Fibroblast of lung (primary cell): ENCODE results near the gene ATXN1. TPM values are rescaled to one million over a fixed set of nuclear protein-coding genes. Genes with fewer than 3 reads are reported as not detected.
"Not testable (repeated sequence)": the region's sequence is repeated elsewhere in the genome, so short reads cannot be mapped to it uniquely, and the experiment has no call there.

Experiments
- DNase-seq, 2 donors: peaks; one replicate each; pipeline versions ENCODE4 v3.0.0 to v3.0.0-alpha.2; 2010; ENCODE audit warnings: low read depth in 2 of 2
- H2AFZ ChIP-seq: 2 replicates; pipeline ENCODE4 v1.5.1; 2012; ENCODE audit warnings: low read length, control low read depth, inconsistent platforms
- H3K27ac ChIP-seq: 2 replicates; pipeline ENCODE4 v1.5.1; 2011; ENCODE audit warnings: low read length, control low read depth; ENCODE audit not compliant: insufficient read depth
- H3K27me3 ChIP-seq: 2 replicates; pipeline ENCODE4 v1.5.1; 2011; ENCODE audit warnings: mild to moderate bottlenecking, low read length; ENCODE audit not compliant: control insufficient read depth, insufficient read depth
- H3K36me3 ChIP-seq: 2 replicates; pipeline ENCODE4 v1.5.1; 2011; ENCODE audit warnings: low read length; ENCODE audit not compliant: control insufficient read depth, insufficient read depth
- H3K4me1 ChIP-seq: 2 replicates; pipeline ENCODE4 v1.5.1; 2011; ENCODE audit warnings: low read length; ENCODE audit not compliant: control insufficient read depth, insufficient read depth; ENCODE audit errors: extremely low read depth
- H3K4me2 ChIP-seq: 2 replicates; pipeline ENCODE4 v1.5.1; 2011; ENCODE audit warnings: low read length, control low read depth; ENCODE audit not compliant: insufficient read depth; ENCODE audit errors: extremely low read depth
- H3K4me3 ChIP-seq, 4 experiments: fragments of 200-600 bp in 1 of 4; sonication (generic) in 1 of 4; replicated peaks in 1 of 4; 2 replicates each; pipeline ENCODE4 v1.5.1; 2011 to 2016; ENCODE audit warnings: low read length in 4 of 4, low read depth in 3 of 4, mild to moderate bottlenecking in 3 of 4, control low read depth in 2 of 4, inconsistent platforms in 1 of 4, mixed read lengths in 1 of 4; ENCODE audit not compliant: insufficient read depth in 1 of 4; ENCODE audit errors: control extremely low read depth in 1 of 4
- H3K79me2 ChIP-seq: 2 replicates; pipeline ENCODE4 v1.5.1; 2012; ENCODE audit warnings: mild to moderate bottlenecking, low read length, inconsistent platforms; ENCODE audit not compliant: control insufficient read depth, insufficient read depth
- H3K9ac ChIP-seq: 2 replicates; pipeline ENCODE4 v1.5.1; 2011; ENCODE audit warnings: mild to moderate bottlenecking, low read length, control low read depth; ENCODE audit not compliant: insufficient read depth
- H3K9me3 ChIP-seq: 2 replicates; pipeline ENCODE4 v1.5.1; 2012; ENCODE audit warnings: low read depth, low read length; ENCODE audit not compliant: control insufficient read depth, insufficient read depth
- H4K20me1 ChIP-seq: 2 replicates; pipeline ENCODE4 v1.5.1; 2011; ENCODE audit warnings: low read length; ENCODE audit not compliant: control insufficient read depth, insufficient read depth; ENCODE audit errors: extremely low read depth
- CTCF ChIP-seq, 2 donors: IDR thresholded peaks in 1 of 2; conservative IDR thresholded peaks in 1 of 2; 1 replicate in 1 of 2; 2 replicates in 1 of 2; pipeline ENCODE4 v1.5.1; 2011 to 2012; ENCODE audit warnings: low read length in 2 of 2, control low read depth in 1 of 2, inconsistent platforms in 1 of 2, low read depth in 1 of 2, mild to moderate bottlenecking in 1 of 2
- EZH2 ChIP-seq: IDR thresholded peaks from 2 replicates; pipeline ENCODE4 v1.5.1; 2012; ENCODE audit warnings: low read length, control low read depth, mild to moderate bottlenecking; ENCODE audit errors: missing control alignments
- polyA plus RNA-seq, 2 donors: library from polyadenylated mRNA; depleted of rRNA in 1 of 2; stranded (reverse) in 1 of 2; unstranded in 1 of 2; fragments of >200 nt; gene quantifications; 2 replicates each; pipeline ENCODE4 v1.2.1, GENCODE V29; 2011 to 2012; ENCODE audit warnings: missing spikeins in 1 of 2
- total RNA-seq: library from RNA; depleted of rRNA; stranded (reverse); fragments of >200 nt; gene quantifications from 2 replicates; pipeline ENCODE4 v1.2.1, GENCODE V29; 2014

ATXN1 gene
- total and polyA plus RNA-seq, 2 donors (not counting 1 experiment from before 2014, with no cell fraction given) = 15.8 to 40.5 TPM

- Histone ChIP-seq H3K4me1 (peaks cover 3% of the 10 kb centered on the region), H3K4me2 (no peak overlapping the region), H4K20me1 (no peaks in the 10 kb centered on the region), H3K79me2 (no peaks in the 10 kb centered on the region), H3K4me3 (no peak overlapping the region), H3K36me3 (no peaks in the 10 kb centered on the region), H3K27ac (no peak overlapping the region), H3K9ac (no peak overlapping the region), H3K27me3 (no peaks in the 10 kb centered on the region), H2AFZ (no peak overlapping the region), H3K9me3 (no peaks in the 10 kb centered on the region)
- TF ChIP-seq CTCF (conservative IDR thresholded peaks at IDR 0.05 in 1 of 2, IDR thresholded peaks at IDR 0.05 in 1 of 2; ENCODE audit: low read depth in 1 of 2, low read length in 2 of 2) (no peak), EZH2 (no peak)
- no peak for DNase-seq
These were observed 377.6 kb downstream of the ATXN1 start for GRCh38 chr6:16383607-16384206.

GRCh38 chr6:16381968-16382367, 379.3 kb downstream of the ATXN1 start:
- H3K4me3 ChIP-seq, H3K4me2 ChIP-seq, H3K36me3 ChIP-seq, H3K27me3 ChIP-seq, H3K79me2 ChIP-seq, H4K20me1 ChIP-seq, H2AFZ ChIP-seq, H3K9me3 ChIP-seq, DNase-seq, H3K9ac ChIP-seq, H3K27ac ChIP-seq, H3K4me1 ChIP-seq: not testable (repeated sequence)

DNA sequence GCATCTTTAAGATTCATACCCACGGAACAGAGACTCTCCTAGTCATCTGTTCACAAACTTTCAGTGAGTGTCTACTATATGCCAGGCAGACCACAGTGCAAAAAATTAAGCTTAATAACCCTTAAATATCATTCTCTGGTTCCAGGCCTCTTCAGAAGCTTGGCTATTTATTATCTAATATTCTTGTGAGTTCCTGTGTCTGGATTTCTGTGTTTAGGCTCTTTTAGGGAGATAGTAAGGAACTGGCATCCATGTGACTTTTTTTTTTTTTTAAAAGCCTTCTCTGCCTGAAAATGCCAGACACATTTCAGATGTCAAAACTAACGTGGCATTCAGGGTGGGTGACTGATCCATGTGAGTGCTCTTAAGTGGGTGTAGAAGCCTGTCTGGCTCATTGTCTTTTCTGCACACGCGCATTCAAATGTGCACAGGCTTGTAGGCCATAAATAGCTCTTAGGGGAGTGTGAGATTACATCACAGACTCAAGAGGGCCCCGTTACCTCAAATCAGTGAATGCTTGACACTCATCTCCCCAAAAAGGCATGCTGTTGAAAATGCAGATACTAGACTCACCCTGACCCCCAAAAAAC, 380.9 kb downstream of the ATXN1 start:
- Histone ChIP-seq H3K27ac (no peak overlapping the region), H3K4me3 (no peak overlapping the region), H4K20me1 (no peaks in the 10 kb centered on the region), H3K4me1 (no peaks in the 10 kb centered on the region), H2AFZ (no peak overlapping the region), H3K9ac (no peak overlapping the region), H3K4me2 (no peak overlapping the region), H3K79me2 (no peaks in the 10 kb centered on the region), H3K36me3 (no peaks in the 10 kb centered on the region), H3K27me3 (no peaks in the 10 kb centered on the region), H3K9me3 (no peaks in the 10 kb centered on the region)
- DNase-seq = no peak
- TF ChIP-seq CTCF (conservative IDR thresholded peaks at IDR 0.05 in 1 of 2, IDR thresholded peaks at IDR 0.05 in 1 of 2; ENCODE audit: low read depth in 1 of 2, low read length in 2 of 2) (no peak), EZH2 (no peak)

DNA sequence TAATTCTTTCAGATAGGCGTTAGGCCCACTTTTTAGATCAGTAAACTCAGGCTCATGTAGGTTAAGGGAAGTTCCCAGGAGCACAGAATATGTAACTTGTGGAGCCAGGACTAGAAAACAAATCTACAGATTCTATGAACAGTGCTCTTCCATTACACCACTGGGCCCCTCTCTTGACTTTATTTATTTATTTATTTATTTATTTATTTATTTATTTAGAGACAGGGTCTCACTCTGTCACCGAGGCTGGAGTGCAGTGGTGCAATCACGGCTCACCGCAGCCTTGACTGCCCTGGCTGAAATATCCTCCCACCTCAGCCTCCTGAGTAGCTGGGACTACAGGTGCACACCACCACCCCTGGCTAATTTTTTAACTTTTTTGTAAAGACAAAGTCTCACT, 382.9 kb downstream of the ATXN1 start:
- not testable (repeated sequence) for H3K27me3 ChIP-seq, H2AFZ ChIP-seq, H4K20me1 ChIP-seq, H3K36me3 ChIP-seq, H3K79me2 ChIP-seq, H3K4me1 ChIP-seq, DNase-seq, H3K9me3 ChIP-seq, H3K4me3 ChIP-seq, H3K27ac ChIP-seq, H3K4me2 ChIP-seq, H3K9ac ChIP-seq
